Activated CD4-positive, alpha-beta T cell treated with anti-CD3 and anti-CD28 coated beads, Interleukin-2, amount 10 ng/mL, durations not matched to agents 24 days and 14 days (primary cell): ENCODE results near the gene KCTD10. TPM values are rescaled to one million over a fixed set of nuclear protein-coding genes. Genes with fewer than 3 reads are reported as not detected.

ENCODE experiments used
- DNase-seq: peaks from one replicate; pipeline ENCODE4 v3.0.0; 2022
- H3K27ac Mint-ChIP-seq: one replicate; pipeline ENCODE4 v1.8.0; 2022; ENCODE audit warnings: mild to moderate bottlenecking, mixed read lengths
- H3K27me3 Mint-ChIP-seq: one replicate; pipeline ENCODE4 v1.8.0; 2022; ENCODE audit warnings: mixed read lengths
- H3K36me3 Mint-ChIP-seq: one replicate; pipeline ENCODE4 v1.8.0; 2022; ENCODE audit warnings: low read depth, mild to moderate bottlenecking, mixed read lengths
- H3K4me1 Mint-ChIP-seq: one replicate; pipeline ENCODE4 v1.8.0; 2021; ENCODE audit warnings: mixed read lengths
- H3K4me3 Mint-ChIP-seq: one replicate; pipeline ENCODE4 v1.8.0; 2022; ENCODE audit warnings: mild to moderate bottlenecking, moderate library complexity, mixed read lengths
- H3K9me3 Mint-ChIP-seq: one replicate; pipeline ENCODE4 v1.8.0; 2021; ENCODE audit warnings: mixed read lengths
- intact Hi-C: fragments of 100-400 bp; cut with micrococcal nuclease; formaldehyde crosslinking; loops from one replicate; pipeline ENCODE4 v1.15.1; 2023
- total RNA-seq: library from RNA; stranded (reverse); gene quantifications from 2 replicates; pipeline ENCODE4 v1.2.3, GENCODE V29; 2022

KCTD10 gene
- 47.5 and 48.5 TPM in 2 replicates for total RNA-seq

GRCh38 chr12:109477185-109477962 is at the start of gene KCTD10, which contains the start of gene UBE3B:
KCTD10 (minus strand) TSS chr12:109477300; CDS start chr12:109477262, 38 bp downstream.
UBE3B (plus strand) TSS chr12:109477634; CDS start chr12:109483552, 5,918 bp downstream.
- peak within 1 kb of the TSS; percentile 99 for H3K27ac Mint-ChIP-seq
- H3K9me3 Mint-ChIP-seq: no peaks in the 10 kb centered on the region
- H3K4me1 Mint-ChIP-seq: peaks cover 30% of the 10 kb centered on the region

GRCh38 chr12:109525279-109525585 is 48.1 kb upstream of the KCTD10 start:
- DNase-seq: no peak
- Mint-ChIP-seq H3K27ac (no peak overlapping the region), H3K4me3 (no peak overlapping the region), H3K9me3 (no peaks in the 10 kb centered on the region), H3K27me3 (no peaks in the 10 kb centered on the region), H3K4me1 (no peaks in the 10 kb centered on the region), H3K36me3 (peaks cover 14% of the 10 kb centered on the region)
- intact Hi-C loops: no loop called here

More at GRCh38 chr12:109477185-109477962, at the start of gene KCTD10, which contains the start of gene UBE3B:
- intact Hi-C loops: loop anchor here (1.0 to 5.0 kb wide), 3 partner anchors 50 to 236 kb away; partner anchors contain the start of genes FAM222A, MMAB and MVK
- H3K4me3 Mint-ChIP-seq: peak within 1 kb of the TSS; percentile 94
- peak; percentile 97 for DNase-seq
- peaks cover 2% of the 10 kb centered on the region for H3K27me3 Mint-ChIP-seq
- peaks cover 11% of the 10 kb centered on the region for H3K36me3 Mint-ChIP-seq

- intact Hi-C loops: no loop called here
- Mint-ChIP-seq H3K27me3 (no peaks in the 10 kb centered on the region), H3K9me3 (no peaks in the 10 kb centered on the region), H3K27ac (no peak overlapping the region), H3K4me3 (no peak overlapping the region), H3K4me1 (no peaks in the 10 kb centered on the region), H3K36me3 (peaks cover 16% of the 10 kb centered on the region)
- no peak for DNase-seq
These were observed 47.6 kb upstream of the KCTD10 start for GRCh38 chr12:109524466-109525278.

- H3K4me3 Mint-ChIP-seq: no peak overlapping the region
- no peaks in the 10 kb centered on the region for H3K4me1 Mint-ChIP-seq
- no peaks in the 10 kb centered on the region for H3K9me3 Mint-ChIP-seq
- peaks cover 19% of the 10 kb centered on the region for H3K36me3 Mint-ChIP-seq
- H3K27ac Mint-ChIP-seq: no peak overlapping the region
- no peak for DNase-seq
- intact Hi-C loops: no loop called here
- H3K27me3 Mint-ChIP-seq: no peaks in the 10 kb centered on the region
These were observed 46.4 kb upstream of the KCTD10 start for GRCh38 chr12:109523504-109523903.

- Mint-ChIP-seq H3K9me3 (no peaks in the 10 kb centered on the region), H3K4me1 (no peaks in the 10 kb centered on the region), H3K27ac (no peak overlapping the region), H3K27me3 (no peaks in the 10 kb centered on the region), H3K36me3 (peaks cover 19% of the 10 kb centered on the region), H3K4me3 (no peak overlapping the region)
- intact Hi-C loops: no loop called here
- DNase-seq: no peak
These were observed 46.0 kb upstream of the KCTD10 start for GRCh38 chr12:109523071-109523470.

GRCh38 chr12:109521831-109522230 is 44.7 kb upstream of the KCTD10 start:
- no peak for DNase-seq
- H3K4me1 Mint-ChIP-seq: no peaks in the 10 kb centered on the region
- no peaks in the 10 kb centered on the region for H3K9me3 Mint-ChIP-seq
- no peak overlapping the region for H3K4me3 Mint-ChIP-seq
- no peaks in the 10 kb centered on the region for H3K27me3 Mint-ChIP-seq
- H3K27ac Mint-ChIP-seq: no peak overlapping the region
- H3K36me3 Mint-ChIP-seq: peaks cover 25% of the 10 kb centered on the region
- intact Hi-C loops: no loop called here

GRCh38 chr12:109519787-109520186 is 42.7 kb upstream of the KCTD10 start:
- Mint-ChIP-seq H3K9me3 (no peaks in the 10 kb centered on the region), H3K27ac (no peak overlapping the region), H3K36me3 (peaks cover 26% of the 10 kb centered on the region), H3K4me3 (no peak overlapping the region), H3K4me1 (no peaks in the 10 kb centered on the region), H3K27me3 (no peaks in the 10 kb centered on the region)
- no peak for DNase-seq
- intact Hi-C loops: no loop called here

- Mint-ChIP-seq H3K9me3 (no peaks in the 10 kb centered on the region), H3K4me1 (no peaks in the 10 kb centered on the region), H3K27ac (no peak overlapping the region), H3K36me3 (peaks cover 30% of the 10 kb centered on the region), H3K27me3 (no peaks in the 10 kb centered on the region), H3K4me3 (no peak overlapping the region)
- intact Hi-C loops: no loop called here
- peak; percentile 86 for DNase-seq
These were observed 41.9 kb upstream of the KCTD10 start for GRCh38 chr12:109518820-109519665.

GRCh38 chr12:109517619-109518018 is 40.5 kb upstream of the KCTD10 start:
- intact Hi-C loops: no loop called here
- Mint-ChIP-seq H3K36me3 (peaks cover 36% of the 10 kb centered on the region), H3K27ac (no peak overlapping the region), H3K4me1 (no peaks in the 10 kb centered on the region), H3K4me3 (no peak overlapping the region), H3K27me3 (no peaks in the 10 kb centered on the region), H3K9me3 (no peaks in the 10 kb centered on the region)
- DNase-seq: no peak

- no peak overlapping the region for H3K27ac Mint-ChIP-seq
- intact Hi-C loops: no loop called here
- no peak for DNase-seq
These were observed 36.9 kb upstream of the KCTD10 start for GRCh38 chr12:109513977-109514376.

GRCh38 chr12:109513051-109513450 is 36.0 kb upstream of the KCTD10 start:
- no peaks in the 10 kb centered on the region for H3K4me1 Mint-ChIP-seq
- H3K27me3 Mint-ChIP-seq: no peaks in the 10 kb centered on the region
- no peak overlapping the region for H3K27ac Mint-ChIP-seq
- H3K36me3 Mint-ChIP-seq: peaks cover 47% of the 10 kb centered on the region
- intact Hi-C loops: no loop called here
- no peak for DNase-seq
- no peaks in the 10 kb centered on the region for H3K9me3 Mint-ChIP-seq
- H3K4me3 Mint-ChIP-seq: no peak overlapping the region

More at GRCh38 chr12:109513977-109514376, 36.9 kb upstream of the KCTD10 start:
- Mint-ChIP-seq H3K27me3 (no peaks in the 10 kb centered on the region), H3K4me3 (no peak overlapping the region), H3K9me3 (no peaks in the 10 kb centered on the region), H3K4me1 (no peaks in the 10 kb centered on the region), H3K36me3 (peaks cover 44% of the 10 kb centered on the region)

GRCh38 chr12:109512608-109513007 is 35.5 kb upstream of the KCTD10 start:
- DNase-seq: no peak
- Mint-ChIP-seq H3K4me1 (no peaks in the 10 kb centered on the region), H3K4me3 (no peak overlapping the region), H3K27ac (no peak overlapping the region), H3K27me3 (no peaks in the 10 kb centered on the region), H3K36me3 (peaks cover 45% of the 10 kb centered on the region), H3K9me3 (no peaks in the 10 kb centered on the region)
- intact Hi-C loops: no loop called here

GRCh38 chr12:109510196-109510595 is 33.1 kb upstream of the KCTD10 start:
- no peaks in the 10 kb centered on the region for H3K9me3 Mint-ChIP-seq
- no peak overlapping the region for H3K27ac Mint-ChIP-seq

More at GRCh38 chr12:109510196-109510595, 33.1 kb upstream of the KCTD10 start:
- Mint-ChIP-seq H3K4me3 (no peak overlapping the region), H3K4me1 (no peaks in the 10 kb centered on the region), H3K27me3 (no peaks in the 10 kb centered on the region), H3K36me3 (peaks cover 49% of the 10 kb centered on the region)
- no peak for DNase-seq
- intact Hi-C loops: no loop called here
